ENCODE results near the gene RPS10.

The RPS10 gene

DNA sequence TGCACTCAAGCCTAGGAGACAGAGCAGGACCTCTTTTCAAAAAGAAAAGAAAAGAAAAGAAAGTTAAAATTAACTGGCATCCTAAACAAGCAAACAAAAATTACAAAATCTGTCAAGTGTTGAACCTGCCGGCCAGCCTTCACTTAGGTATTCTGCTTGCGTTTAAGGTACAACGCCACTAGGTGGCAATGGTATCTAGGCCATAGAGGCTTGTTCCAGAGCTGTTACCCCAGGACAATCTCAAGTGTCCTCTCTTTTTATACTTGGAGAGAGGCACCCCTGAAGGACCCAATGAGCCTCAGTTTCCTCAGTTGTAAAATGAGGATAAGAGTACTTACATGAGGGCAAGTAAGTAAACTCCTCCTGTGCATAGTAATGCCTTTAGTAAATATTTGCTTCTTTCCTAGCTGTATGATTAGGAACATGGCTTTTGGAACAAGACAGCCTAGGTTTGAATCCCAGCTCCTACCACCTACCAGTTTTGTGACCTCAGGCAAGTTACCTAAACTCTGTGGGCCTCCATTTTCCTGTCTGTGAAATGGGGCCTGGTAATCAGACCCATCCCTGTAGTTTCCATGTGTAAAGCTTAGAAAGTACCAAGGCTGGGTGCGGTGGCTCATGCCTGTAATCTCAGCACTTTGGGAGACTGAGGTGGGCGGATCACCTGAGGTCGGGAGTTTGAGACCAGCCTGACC, 34.2 kb upstream of the RPS10 start:
- ATAC-seq: peak; percentile 71
- Mint-ChIP-seq H3K27me3 (peaks cover 36% of the 10 kb centered on the region), H3K4me1 (peaks cover under 1% of the 10 kb centered on the region), H3K4me3 (no peak overlapping the region), H3K27ac (no peak overlapping the region), H3K9me3 (no peaks in the 10 kb centered on the region)
- DNase-seq: peak; percentile 44 to 54

DNA sequence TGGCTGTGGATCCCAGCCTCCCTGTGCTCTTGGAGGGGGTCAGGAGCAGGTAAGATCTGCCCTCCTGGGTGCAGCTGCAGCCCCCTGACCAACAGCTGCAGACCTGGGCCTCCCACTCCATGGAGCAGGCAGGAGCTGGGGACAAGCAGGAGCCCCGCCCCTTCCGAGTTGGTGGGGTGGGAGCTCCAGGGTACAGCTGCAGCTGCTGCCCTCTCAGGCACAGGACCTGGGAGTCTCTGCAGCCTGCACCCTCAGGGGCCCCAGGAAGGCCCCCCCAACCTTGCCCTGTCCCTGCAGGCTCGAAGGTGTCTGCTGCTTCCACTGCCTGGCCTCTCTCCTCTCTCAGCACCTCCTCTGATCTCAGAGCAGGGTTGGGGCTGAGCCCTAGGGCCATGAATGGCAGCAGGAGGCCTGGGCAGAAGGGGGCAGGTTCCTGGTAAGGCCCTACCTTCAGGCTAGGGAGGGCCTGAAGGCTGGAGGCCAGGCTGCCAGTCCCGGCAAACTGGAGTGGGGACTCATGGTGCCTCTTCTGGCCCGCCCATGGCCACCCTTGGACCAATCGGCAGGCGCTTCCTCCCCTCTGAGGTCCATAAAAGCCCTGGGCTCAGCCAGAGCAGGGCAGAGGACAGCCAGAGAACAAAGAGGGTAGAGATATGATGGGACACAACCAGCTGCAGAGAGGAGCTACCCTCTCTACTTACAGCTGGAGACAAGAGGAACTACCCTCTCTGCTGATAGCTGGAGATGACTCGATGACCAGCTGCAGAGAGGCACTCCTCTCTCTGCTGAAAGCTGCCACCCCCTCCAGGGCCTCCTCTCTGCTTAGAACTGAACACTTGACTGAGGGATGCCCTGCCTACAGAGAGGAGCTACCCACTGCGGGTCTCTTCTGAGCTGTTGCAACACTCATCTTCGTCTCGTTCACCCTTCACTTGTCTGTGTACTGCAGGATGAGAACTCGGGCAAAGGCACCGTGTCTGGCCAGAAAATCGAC, 32.2 kb upstream of the RPS10 start:
- Mint-ChIP-seq H3K9me3 (no peaks in the 10 kb centered on the region), H3K4me1 (no peaks in the 10 kb centered on the region), H3K27me3 (peaks cover 16% of the 10 kb centered on the region), H3K27ac (peak overlapping the region in 1 of 2 donors; percentile 27), H3K4me3 (no peak overlapping the region)
- ATAC-seq (no peak), DNase-seq (no peak)

DNA sequence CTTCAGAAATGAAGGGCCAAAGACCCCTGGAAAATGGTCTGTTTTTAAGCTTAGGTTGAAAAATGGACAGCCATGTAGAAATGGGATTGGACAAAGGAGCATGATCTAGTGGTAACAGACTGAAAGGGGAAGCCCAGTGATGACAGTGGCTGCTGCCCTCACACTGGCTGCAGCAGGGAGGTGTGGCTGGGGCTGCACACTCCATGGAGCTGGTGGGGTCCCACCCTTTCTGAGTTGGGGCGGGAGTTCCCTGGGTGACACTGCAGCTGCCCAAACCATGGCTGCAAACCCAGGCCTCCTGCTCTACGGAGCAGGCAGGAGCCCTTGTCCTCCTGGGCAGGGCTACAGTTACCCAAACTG, 31.5 kb upstream of the RPS10 start:
- ATAC-seq: no peak
- DNase-seq: no peak
- Mint-ChIP-seq H3K27me3 (peaks cover 10% of the 10 kb centered on the region), H3K27ac (no peak overlapping the region), H3K9me3 (no peaks in the 10 kb centered on the region), H3K4me1 (no peaks in the 10 kb centered on the region), H3K4me3 (no peak overlapping the region)

DNA sequence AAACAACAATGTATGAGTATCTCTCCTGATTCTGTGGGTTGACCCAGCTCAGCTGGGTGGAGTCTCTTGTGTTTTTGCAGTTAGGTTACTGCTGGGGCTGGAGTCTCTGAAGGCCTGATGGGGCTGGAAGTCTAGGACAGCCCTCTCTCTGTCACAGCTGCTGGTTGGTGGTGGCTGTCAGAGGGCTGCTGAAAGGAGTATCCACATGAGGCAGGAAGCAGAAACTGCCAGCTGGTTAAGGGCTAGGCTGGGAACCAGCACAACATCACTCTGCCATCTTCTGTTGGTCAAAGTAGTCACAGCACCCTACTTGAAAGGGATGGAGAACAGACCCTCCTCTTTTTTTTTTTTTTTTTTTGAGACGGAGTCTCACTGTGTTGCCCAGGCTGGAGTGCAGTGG, 30.0 kb upstream of the RPS10 start:
- peaks cover 0 to 7% of the 10 kb centered on the region in 2 donors for H3K9me3 Mint-ChIP-seq
- ATAC-seq (no peak), DNase-seq (no peak)
- H3K4me3 Mint-ChIP-seq: no peak overlapping the region
- no peaks in the 10 kb centered on the region for H3K27me3 Mint-ChIP-seq
- H3K4me1 Mint-ChIP-seq: no peaks in the 10 kb centered on the region
- H3K27ac Mint-ChIP-seq: no peak overlapping the region

DNA sequence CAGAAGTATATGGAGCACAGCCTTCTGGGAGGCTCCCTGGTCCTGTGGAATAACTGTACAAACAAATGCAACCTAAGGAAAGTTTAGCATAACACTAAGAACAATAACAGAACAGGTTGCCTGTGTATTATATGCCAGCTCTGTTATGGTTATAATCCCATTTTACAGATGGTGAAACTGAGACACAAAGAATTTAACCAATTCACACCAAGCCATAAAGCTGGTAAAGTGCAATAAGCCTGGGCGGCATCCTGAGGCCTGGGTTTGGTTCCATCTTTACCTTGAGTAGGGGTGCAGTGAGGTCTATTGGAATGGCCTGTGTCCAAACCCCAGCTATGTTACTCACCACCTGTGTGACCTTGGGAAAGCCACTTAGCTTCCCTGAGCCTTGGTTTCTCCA, 25.3 kb upstream of the RPS10 start:
- peaks cover 0 to 7% of the 10 kb centered on the region in 2 donors for H3K9me3 Mint-ChIP-seq
- no peak overlapping the region for H3K4me3 Mint-ChIP-seq
- no peaks in the 10 kb centered on the region for H3K27me3 Mint-ChIP-seq
- ATAC-seq (no peak), DNase-seq (no peak)
- no peak overlapping the region for H3K27ac Mint-ChIP-seq
- H3K4me1 Mint-ChIP-seq: no peaks in the 10 kb centered on the region

DNA sequence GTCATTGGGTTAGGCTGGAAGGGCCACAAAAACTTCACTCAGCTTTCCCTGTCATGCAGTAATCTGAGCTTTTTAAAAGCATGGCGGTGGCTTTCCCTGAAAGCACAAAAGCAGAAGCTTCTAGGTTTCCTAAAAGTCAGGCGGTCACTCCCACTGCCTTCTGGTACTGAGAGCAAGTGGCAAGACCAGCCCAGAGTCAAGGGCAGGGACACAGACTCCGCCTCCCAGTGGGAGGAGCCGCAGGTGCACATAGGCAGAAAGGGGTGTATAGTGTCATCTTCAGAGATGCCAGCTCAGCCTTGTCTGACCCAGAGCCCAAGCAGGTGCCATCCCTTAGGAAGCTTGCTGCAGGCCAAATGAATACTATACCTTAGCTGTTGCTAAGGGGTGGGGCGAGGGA, 22.0 kb upstream of the RPS10 start:
- H3K4me3 Mint-ChIP-seq: no peak overlapping the region
- DNase-seq (no peak), ATAC-seq (no peak)
- no peaks in the 10 kb centered on the region for H3K27me3 Mint-ChIP-seq
- peaks cover 0 to 7% of the 10 kb centered on the region in 2 donors for H3K9me3 Mint-ChIP-seq
- H3K4me1 Mint-ChIP-seq: no peaks in the 10 kb centered on the region
- no peak overlapping the region for H3K27ac Mint-ChIP-seq

DNA sequence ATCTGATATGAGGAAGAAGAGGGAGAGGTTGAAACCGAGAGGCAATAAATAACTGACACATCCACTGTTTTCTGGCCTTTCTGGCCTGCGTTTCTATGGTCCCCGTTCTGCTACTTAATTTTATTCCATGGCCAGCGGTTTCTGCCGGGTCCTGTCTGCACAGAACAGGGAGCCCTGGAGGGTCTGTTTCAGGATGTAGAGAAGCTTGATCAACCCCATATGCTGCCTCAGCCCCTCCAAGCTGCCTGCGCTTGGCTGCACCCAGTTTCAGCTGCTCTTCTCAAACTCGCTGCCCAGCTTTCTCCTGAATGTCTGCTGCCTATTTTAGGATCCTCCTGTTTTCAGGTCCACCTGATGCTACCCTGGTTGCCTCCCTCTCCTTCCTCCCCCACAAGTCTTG, 21.5 kb upstream of the RPS10 start:
- no peaks in the 10 kb centered on the region for H3K27me3 Mint-ChIP-seq
- no peak for DNase-seq
- no peak for ATAC-seq
- no peak overlapping the region for H3K4me3 Mint-ChIP-seq
- H3K27ac Mint-ChIP-seq: peak overlapping the region in 1 of 2 donors; percentile 44
- no peaks in the 10 kb centered on the region for H3K4me1 Mint-ChIP-seq
- peaks cover 0 to 7% of the 10 kb centered on the region in 2 donors for H3K9me3 Mint-ChIP-seq

DNA sequence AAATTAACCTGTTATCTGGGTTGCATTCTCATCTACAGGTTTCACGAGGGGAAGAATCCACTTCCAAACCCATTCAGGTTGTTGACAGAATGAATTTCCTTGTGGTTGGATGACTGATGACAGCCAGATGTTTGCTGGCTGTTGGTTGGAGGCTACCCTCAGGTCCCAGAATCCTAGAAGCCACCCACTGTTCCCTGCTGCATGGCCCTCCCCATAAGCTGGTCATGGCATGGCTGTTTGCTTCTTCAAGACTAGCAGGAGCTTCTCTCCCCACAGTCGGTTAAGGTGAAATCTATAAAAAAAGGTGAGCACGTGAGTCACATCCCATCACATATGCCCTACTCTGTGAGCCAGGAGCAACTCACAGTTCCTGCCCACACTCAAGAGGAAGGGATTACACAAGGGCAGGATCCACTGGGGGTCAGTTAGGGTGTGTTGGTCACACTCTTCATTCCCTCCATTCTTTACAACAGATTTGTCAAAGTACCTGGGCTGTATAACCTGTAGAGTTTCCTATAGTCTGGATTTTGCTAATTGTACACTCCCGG, 19.5 kb upstream of the RPS10 start:
- no peak overlapping the region for H3K4me3 Mint-ChIP-seq

DNA sequence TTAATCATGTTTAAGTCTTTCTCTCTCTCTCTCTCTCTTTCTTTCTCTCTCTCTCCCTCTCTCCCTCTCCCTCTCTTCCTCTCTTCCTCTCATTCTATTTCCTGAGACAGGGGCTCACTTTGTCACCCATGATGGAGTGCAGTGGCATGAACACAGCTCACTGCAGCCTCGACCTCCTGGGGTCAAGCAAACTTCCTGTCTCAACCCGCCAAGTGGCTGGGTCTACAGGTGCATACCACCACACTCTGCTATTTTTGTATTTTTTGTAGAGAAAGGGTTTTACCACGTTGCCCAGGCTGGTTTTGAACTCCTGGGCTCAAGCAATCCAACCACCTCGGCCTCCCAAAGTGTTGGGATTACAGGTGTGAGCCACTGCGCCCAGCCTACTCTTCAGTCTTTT, 15.7 kb upstream of the RPS10 start:
- no peak for DNase-seq
- Mint-ChIP-seq H3K27me3 (peaks cover 7% of the 10 kb centered on the region), H3K27ac (no peak overlapping the region), H3K9me3 (peaks cover 6 to 9% of the 10 kb centered on the region in 2 donors), H3K4me1 (no peaks in the 10 kb centered on the region), H3K4me3 (no peak overlapping the region)
- ATAC-seq: no peak

More for the DNA sequence above, 19.5 kb upstream of the RPS10 start:
- Mint-ChIP-seq H3K4me1 (no peaks in the 10 kb centered on the region), H3K9me3 (no peaks in the 10 kb centered on the region), H3K27ac (no peak overlapping the region), H3K27me3 (no peaks in the 10 kb centered on the region)
- ATAC-seq (no peak), DNase-seq (no peak)

DNA sequence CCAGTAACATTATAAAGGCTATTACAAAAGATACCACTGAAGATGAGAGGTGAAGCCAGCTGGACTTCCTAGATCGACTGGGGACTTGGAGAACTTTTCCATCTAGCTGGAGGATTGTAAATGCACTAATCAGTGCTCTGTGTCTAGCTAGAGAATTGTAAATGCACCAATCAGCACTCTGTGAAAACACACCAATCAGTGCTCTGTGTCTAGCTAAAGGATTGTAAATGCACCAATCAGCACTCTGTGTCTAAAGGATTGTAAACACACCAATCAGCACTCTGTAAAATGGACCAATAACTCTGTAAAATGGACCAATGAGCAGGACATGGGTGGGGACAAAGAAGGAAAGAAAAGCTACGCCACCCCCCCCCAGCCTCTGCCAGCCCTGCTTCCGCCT, 13.6 kb upstream of the RPS10 start:
- no peak for ATAC-seq
- Mint-ChIP-seq H3K9me3 (peaks cover 6 to 9% of the 10 kb centered on the region in 2 donors), H3K27me3 (peaks cover 7% of the 10 kb centered on the region), H3K4me3 (no peak overlapping the region), H3K27ac (no peak overlapping the region), H3K4me1 (no peaks in the 10 kb centered on the region)
- no peak for DNase-seq

DNA sequence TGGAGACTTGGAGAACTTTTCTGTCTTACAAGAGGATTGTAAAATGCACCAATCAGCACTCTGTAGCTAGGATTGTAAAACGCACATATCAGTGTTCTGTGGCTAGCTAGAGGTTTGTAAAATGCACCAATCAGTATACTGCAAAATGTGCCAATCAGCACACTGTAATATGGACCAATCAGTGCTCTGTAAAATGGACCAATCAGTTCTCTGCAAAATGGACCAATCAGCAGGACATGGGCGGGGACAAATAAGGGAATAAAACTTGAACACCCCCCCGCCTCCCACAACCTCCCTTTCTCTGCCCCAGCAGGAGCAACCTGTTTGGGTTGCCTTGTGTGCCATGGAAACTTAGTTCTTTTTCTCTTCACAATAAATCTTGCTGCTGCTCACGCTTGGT, 12.8 kb upstream of the RPS10 start:
- no peak overlapping the region for H3K27ac Mint-ChIP-seq
- no peak for ATAC-seq
- peaks cover 7% of the 10 kb centered on the region for H3K27me3 Mint-ChIP-seq
- no peak for DNase-seq
- H3K9me3 Mint-ChIP-seq: peaks cover 6 to 9% of the 10 kb centered on the region in 2 donors
- no peak overlapping the region for H3K4me3 Mint-ChIP-seq
- H3K4me1 Mint-ChIP-seq: no peaks in the 10 kb centered on the region

DNA sequence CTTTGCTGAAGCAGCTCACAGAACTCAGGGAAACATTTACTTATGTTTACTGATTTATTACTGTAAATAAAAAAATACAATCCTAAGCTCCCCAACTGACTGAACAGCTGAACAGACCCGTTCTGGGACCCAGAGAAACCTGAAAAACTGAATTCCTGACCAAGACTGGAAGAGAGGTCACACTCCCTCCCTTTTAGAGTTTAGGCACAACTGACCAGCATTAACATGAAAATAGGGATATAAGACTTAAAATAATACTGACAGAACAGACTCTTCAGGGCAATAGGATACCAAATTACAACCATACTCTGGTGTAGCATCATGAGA, 11.7 kb upstream of the RPS10 start:
- Mint-ChIP-seq H3K4me3 (no peak overlapping the region), H3K27me3 (peaks cover 7% of the 10 kb centered on the region), H3K4me1 (no peaks in the 10 kb centered on the region), H3K27ac (no peak overlapping the region), H3K9me3 (peaks cover 6 to 9% of the 10 kb centered on the region in 2 donors)
- DNase-seq: no peak
- ATAC-seq: no peak

DNA sequence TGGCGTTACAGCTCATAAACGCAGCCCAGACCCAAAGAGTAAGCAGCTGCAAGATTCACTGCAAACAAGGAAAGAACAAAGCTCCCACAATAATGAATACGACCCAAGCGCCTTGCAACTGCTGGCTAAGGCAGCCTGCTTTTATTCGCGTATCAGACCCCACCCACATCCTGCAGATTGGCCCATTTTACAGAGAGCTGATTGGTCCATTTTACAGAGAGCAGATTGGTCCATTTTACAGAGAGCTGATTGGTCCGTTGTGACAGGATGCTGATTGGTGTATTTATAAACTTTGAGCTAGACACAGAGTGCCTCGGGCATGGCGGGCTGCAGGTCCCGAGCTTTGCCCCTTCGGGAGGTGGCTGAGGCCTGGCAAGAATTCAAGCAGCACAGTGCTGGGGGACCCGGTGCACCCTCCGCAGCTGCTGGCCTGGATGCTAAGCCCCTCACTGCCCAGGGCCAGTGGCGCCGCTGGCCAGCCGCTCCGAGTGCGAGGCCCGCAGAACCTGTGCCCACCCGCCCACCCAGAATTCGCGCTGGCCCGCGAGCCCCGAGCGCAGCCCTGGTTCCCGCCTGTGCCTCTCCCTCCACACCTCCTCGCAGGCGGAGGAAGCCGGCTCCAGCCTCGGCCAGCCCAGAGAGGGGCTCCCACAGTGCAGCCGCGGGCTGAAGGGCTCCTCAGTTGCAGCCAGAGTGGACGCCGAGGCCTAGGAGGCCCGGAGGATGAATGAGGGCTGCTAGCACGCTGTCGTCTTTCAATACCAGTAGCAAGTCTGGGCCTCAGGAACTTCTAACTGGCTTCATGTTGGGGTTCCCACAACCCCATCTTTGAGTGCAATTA, 11.2 kb upstream of the RPS10 start:
- Mint-ChIP-seq H3K4me1 (no peaks in the 10 kb centered on the region), H3K9me3 (peaks cover 6 to 9% of the 10 kb centered on the region in 2 donors), H3K27me3 (peaks cover 7% of the 10 kb centered on the region), H3K4me3 (no peak overlapping the region), H3K27ac (no peak overlapping the region)
- DNase-seq: no peak
- no peak for ATAC-seq

DNA sequence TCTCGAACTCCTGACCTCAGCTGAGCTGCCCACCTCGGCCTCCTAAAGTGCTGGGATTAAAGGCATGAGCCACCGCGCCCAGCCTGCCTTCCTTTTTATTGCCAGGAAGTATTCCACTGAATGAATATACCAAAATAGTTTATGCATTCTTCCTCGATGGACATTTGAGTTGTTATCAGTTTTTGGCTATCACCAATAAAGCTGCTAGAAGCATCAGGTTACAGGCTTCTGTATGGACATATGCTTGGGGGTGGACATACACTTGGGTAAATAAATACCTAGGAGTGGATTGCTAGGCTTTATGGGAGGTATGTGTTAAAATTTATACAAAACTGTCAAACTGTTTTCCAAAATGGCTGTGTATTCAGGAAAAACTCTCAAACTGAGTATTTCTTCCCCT, 10.0 kb upstream of the RPS10 start:
- Mint-ChIP-seq H3K27ac (no peak overlapping the region), H3K4me3 (no peak overlapping the region), H3K27me3 (peaks cover 7% of the 10 kb centered on the region), H3K4me1 (no peaks in the 10 kb centered on the region), H3K9me3 (peaks cover 6 to 9% of the 10 kb centered on the region in 2 donors)
- DNase-seq (no peak), ATAC-seq (no peak)

DNA sequence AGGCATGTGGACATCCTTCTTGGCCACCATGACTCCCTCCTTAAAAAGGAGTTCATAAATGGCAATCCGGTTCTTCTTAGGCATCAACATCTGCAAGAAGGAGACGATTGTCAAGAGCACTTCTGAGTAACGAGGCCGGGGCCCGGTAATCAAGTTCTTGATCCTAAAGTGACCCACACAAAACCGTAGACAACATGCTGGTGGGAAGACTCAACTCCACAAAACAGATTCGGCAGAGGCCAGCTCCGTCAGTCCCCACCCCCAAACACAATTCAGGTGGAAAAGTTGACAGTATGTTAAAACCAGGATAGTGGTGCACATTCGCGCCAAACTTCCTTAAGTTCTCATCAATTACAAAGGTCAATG, 754 bp downstream of the RPS10 start:
- Mint-ChIP-seq H3K9me3 (no peaks in the 10 kb centered on the region), H3K27me3 (no peaks in the 10 kb centered on the region), H3K4me1 (peaks cover 50% of the 10 kb centered on the region), H3K4me3 (peak overlapping the region; percentile 99 to 100), H3K27ac (peak overlapping the region; percentile 100)
- DNase-seq (no peak), ATAC-seq (no peak)

Measured in stimulated activated naive CD8-positive, alpha-beta T cell treated with anti-CD3 and anti-CD28 coated beads, Interleukin-15, amount 100 ng/mL, for 72 hours (primary cell).